NCI-H2107 (cell line): ENCODE results near the gene MSI2.

Experiments
- DNase-seq: peaks from one replicate; lab custom pipeline; 2025; lab: John Stamatoyannopoulos, UW

MSI2 gene

DNA sequence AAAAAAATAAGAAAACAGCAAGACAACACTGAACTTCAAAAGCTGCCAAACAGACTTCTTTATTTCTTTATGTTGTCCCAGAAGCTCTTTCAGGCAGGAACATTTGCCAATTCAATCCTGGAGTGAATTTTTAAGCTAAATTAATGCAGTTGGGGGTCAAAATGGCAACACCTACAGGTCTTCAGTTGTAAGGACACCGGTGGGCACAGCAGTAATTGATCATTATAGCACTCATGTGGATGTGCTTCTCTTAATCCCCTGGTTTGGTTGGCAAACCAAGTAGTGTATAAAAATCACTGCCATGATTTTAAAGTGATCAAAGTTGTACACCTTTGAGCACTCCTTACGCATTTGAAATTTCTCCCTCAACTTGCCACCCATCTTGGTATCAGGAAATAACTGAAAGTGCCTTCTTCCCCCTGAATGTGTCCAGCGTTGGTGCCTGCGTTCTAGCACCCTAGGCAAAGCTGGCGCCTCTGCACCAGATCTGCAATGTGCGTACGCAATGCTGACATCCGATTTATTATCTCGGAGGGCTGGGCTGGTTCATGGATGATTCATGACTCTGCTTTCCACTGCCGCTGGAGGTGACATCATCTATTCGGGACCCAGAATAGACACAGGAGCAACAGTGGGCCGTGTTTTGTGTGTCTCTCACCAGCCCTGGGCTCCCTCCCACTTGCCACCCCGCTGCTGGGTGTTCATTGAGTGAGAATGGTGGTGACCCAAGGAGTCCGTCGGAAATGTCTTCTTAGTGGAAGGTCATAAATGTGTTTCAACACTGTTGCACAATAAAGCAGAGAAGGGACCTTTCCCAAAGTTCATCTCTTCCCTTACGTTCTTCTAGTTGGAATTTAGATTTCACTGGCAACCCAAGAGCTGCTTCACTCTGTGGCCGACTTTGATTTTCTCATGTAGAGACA is 285.4 kb downstream of the MSI2 start:
- DNase-seq: no peak

DNA sequence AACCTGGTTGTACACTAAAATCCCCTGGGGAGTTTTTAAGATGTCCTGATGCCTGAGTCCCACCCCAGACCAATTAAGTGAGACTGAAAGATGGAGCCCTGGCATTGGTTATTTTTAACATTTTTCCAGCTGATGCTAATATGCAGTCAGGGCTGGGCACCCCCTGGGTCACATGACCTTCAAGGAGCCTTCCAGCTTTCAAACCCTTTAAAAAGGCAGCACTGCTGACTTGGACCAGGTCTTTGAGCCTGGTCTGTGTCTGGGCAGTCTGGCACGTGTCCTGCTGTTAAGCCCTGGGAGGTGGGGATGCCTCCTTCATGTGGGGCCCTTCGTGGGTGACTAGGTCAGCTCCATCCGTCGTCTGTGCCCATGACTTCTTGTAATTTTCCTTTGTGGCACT is 286.2 kb downstream of the MSI2 start:
- no peak for DNase-seq

DNA sequence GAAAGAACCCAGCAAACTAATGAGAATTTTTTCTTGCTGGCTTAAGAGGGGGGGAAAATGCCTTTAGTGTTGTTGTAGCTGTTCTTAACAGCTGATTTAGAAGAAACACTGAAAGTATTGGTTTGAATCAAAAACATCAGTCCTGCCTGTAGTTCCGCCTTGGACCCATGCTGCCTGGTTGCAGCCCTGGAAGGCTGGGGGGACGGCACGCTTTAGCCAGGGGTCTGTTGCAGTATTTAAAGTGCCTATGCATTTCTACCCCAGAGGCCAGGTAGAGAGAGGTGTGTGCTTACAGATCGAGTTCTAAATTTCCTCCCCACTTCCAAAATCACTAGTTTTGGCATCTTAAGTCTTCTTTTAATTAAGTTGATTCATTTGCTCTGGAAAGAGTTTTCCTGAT is 286.9 kb downstream of the MSI2 start:
- no peak for DNase-seq

DNA sequence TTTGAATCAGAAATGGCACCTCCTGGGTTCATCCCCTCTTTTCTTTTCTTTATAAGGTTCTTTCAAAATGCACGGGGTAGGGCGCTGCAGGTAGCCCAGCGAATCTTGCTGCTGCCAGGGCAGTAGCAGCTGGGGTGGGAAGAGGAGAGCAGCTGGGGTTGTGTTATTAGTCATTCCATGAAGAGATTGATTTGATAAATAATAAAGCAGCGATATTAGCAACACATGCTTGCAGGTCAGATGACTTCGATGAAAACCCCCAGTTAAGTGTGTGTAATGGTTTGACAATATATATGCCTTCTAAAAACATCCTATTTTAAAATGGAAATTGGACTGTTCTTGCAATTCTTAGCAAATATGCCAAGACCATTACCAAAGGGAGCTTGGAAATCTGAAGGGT is 288.1 kb downstream of the MSI2 start:
- no peak for DNase-seq

DNA sequence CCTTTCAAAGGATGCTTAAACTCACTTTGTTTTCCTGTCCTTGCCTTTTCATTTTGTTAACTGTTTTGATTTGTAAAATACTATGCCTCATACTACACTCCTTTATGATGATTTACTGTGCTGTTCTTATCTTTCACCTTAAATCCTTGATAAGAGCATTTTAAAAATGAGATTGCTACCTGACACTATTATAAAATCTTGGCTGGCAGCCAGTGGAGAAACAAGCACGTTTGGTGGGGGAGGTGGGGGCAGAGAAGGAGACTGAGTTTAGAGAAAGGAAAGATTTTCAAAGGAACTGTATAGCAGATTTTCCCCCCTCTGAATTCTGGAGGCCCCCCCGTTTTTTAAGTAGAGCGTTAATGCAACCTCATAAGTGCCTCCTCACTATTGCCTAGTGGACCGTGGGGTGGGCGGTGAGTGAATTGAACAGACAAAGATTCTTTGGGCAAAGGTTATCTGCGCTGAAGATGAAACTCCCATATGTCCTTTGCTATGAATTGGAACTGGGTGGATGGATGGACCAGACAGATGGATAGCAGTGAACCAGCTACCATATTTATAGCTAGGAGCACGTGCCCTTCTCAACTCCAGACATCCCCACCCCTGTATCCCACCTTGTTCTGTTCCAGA is 288.6 kb downstream of the MSI2 start:
- peak; percentile 71 for DNase-seq

DNA sequence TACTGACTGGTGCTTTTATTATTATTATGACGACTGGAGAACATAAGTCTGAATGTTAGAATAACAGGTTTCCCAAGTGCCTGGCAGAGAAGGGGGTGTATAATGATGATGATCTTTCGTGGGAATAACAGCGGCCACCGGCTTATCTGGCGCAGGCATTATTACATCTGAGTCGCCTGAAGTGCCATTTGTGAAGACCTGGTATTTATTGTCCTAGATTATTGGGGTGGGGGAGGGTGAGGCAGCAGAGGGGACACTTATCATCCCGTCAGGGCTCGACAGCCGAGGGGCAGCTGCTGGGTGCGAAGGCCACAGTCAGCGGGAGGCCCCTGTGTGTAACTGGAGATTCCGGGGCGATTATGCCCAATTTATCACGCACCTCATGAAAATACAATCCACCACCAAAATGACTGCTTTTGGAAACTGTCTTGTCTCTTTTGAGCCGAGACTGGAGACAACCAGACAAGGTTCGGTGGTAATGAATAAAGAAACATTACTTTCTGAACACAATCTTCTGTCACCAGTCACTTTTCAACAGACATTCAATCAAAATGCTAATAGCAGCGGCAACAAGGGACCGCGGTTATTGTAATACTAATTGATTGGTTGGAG is 289.5 kb downstream of the MSI2 start:
- DNase-seq: no peak

DNA sequence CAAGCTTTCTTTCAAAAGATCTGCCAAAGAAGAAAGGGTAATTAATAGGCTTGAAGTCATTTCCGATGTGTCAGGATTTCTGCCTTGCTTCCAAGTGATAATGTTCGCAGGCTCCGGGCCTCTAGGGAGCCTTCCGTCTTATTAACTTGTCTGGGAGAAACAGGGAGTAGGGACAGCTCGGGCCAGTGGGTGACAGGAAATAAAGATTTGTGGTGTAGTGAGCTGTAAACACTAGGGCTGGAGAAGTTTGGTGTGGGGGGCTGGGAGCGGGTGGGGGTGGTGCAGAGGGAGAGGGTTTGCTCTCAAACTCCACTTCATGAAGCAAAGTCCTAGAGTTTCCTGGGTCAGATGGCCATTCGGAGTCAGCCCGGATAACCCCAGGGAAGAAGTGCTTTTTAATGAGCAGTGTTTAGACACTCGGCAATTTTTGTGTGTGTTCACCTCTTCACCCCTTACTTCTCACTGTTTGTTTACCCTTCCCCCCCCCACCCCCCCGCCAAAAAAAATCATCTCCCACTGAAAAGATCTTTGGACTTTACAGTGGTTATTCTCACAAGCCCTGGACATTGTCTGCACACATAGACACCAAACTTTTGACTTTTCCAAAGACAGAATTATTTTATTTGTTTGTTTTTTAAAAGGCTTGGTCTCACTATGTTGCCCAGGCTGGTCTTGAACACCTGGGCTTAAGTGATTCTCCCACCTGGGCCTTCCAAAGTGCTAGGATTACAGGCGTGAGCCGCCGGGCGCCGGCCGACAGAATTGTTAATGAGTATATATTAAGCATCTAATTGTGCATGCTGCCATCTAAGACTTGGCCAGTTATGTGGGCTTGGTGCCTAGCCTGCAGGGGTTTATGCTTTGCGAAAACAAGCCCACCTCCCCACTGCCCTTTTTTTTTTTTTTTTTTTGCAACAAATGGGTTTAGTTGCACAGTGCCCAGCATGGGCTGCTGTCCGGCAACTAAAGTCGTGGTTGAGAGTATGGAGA is 292.4 kb downstream of the MSI2 start:
- DNase-seq: no peak

DNA sequence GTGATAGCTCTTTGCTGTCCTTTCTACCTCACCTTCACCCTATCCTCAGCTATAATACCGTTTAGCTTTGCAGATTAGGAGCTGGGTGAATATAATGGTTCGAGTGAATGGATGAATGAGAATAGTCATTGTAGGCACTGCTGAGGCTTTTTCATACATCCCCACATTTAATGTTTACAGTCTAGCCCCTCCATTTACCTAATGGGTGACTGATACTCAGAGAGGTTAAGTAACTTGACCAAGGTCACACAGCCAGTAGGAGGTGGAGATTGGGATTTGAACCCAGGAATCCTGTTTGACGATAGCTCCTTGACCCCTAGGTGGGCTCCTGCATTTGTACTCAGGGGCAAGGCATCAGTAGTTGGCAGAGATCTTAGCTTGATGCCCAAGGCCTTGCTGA is 293.1 kb downstream of the MSI2 start:
- DNase-seq: no peak

DNA sequence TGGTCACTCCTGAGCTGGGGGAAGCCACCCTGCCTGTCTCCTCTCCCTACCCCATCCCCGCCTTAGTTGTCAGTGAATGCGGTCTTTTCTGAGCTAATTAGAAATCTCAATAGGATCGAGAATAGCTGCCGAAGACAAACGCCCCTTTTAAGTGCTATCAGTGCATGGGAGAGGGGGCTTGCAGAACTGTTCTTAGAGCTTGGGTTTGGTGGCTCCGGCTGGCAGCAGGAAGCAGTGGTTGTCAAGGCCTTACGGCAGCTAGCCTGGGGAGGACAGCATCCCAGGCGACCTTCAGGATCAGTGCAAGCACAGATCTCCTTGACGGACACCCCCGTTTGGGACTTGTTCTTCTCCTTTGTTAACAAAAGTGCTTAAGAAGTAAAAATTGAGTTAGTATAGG is 293.7 kb downstream of the MSI2 start:
- DNase-seq: no peak

DNA sequence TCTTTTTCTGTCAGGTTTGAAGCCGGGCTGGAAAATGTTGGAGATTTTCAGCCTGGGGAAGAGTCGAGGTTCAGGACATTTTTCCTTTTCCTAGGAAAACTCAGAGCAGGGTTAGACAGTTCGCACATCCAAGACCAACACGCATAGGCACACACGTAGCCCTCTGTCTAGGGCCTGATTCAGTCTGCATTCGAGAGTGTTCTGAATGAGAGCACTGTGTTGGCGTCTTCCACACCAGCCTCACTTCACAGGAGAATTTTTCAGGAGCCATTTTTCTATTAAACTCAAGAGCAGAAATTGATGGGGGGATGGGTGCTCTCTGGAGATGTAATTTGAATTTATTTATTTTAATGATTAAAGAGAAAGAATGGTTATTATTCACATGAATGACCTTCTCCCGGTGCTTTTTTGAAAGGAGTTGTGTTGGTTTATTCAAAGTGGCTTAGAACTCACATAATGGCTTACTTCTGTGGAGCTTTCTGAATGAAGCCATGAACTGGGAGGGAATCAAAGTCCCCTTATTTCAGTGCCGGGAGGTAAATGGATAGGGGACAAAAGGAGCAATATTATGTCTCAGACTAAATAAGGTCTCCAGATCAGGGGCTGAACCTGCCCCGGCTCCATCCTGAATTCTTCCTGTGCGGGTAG is 294.5 kb downstream of the MSI2 start:
- DNase-seq: no peak

DNA sequence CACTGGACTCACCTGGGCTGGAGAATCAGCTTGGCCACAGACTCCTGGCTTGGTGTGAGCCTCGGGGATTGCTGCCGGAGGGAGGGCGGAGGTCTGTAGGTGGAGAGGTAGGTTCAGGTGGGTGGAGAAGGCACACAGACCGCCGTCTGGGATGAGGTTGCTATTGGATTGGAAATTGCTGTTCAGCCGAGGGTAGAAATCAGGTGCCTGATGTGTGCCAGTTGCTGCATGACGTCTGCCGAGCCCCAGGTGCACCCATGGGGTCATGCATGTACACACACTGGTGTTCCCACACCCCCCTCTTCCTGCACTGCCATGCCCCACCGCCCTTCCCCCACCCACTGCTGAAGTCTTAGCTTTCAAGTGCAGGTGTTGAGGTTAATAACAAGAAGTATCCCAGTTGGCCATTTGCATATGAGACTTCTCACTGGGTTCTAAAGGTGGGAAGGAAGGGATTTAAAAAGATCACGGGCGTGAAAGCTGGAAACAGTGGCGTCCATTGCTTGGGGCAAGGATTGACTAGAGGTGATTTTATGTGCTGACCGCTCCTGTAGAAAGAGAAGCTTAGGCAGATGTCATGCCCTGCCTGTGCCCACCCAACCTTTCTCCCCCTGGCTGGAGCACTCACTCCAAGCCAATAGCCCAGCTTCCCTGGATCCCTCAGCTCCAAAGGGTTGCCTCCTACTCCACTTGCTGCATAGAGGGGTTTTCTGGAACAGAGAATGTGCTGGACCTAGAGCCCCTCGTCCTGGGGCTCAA is 295.2 kb downstream of the MSI2 start:
- peak; percentile 43 for DNase-seq

DNA sequence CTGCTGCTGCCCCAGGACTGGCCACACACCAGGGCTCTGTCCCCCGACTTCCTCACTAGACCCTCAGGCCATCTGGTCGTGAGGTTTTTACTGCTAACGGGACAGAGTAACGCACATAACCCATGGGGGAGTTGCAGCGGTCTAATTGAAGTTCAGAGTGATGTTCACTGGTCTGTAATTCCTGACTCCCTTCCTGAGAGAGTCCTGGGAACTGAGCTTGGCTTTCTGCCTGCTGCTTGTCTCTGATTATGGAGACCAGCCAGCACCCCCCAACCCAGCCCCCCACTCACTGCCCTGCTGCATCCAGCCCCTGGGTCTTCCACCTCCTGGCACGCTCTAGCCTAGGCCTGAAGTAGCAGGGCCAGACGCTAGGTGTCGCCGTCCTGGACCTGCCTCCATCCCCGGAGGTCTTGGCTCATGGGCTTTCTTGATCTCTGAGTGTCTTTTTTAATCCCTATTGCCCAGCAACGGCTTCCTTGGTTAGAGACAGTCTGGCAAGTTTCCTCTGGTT is 295.8 kb downstream of the MSI2 start:
- no peak for DNase-seq

DNA sequence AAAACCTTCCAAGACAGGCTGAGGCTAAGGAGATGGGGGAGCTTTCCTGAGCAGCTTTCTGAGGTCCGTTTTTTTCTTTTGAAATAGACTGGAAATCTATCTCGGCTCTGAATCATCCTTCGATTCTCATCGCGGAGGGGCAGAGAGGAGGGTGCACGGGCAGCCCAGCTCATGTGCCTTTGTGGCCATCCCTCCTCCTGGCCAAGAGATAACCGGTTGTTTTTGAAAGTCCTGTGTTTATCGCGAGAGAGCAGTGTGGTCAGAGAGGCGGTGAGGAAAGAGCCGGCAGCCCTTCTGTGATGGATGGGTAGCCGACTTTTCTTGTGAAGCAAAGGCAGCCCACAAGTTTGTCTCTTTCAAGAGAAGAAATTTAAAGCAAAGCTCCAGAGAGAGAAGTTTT is 297.2 kb downstream of the MSI2 start:
- no peak for DNase-seq

DNA sequence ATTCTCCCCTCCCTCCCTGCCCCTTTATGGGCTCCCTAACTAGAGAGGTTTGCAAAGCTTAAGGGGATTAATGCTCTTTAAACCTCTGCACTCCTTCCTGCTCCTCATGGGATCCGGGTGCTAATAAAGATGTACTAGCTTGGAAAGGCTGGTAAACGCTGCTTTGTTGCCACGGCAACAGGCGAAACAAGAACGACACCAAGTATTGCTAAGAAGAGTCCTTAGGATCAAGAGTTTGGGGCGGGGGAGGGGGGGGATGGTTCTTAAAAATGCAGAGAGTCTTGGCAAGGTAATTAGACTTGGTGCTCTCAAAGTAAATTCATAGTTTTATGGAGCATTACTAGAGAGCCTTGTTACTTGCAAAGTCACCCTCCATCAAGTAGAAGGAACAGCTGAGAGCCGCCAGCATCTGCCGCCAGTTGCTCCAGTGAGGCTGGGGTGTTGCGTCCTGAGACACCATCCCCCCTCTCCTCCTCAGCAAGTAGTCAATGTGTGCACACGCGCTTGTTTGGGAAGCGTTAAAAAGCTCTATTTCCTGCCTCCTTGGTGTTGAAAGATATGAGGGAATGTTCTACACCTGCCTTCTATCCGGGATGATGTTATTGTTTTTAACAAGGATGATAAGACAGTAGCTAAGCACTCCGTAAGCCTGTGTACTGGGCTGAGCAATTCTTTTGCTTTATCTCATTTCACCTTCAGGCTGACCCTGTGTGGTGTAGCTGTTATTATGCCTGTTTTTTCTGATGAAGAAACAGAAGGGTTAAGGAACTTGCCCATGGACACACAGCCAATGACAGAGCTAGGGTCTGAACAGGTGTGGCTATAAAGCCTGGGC is 297.9 kb downstream of the MSI2 start:
- no peak for DNase-seq

DNA sequence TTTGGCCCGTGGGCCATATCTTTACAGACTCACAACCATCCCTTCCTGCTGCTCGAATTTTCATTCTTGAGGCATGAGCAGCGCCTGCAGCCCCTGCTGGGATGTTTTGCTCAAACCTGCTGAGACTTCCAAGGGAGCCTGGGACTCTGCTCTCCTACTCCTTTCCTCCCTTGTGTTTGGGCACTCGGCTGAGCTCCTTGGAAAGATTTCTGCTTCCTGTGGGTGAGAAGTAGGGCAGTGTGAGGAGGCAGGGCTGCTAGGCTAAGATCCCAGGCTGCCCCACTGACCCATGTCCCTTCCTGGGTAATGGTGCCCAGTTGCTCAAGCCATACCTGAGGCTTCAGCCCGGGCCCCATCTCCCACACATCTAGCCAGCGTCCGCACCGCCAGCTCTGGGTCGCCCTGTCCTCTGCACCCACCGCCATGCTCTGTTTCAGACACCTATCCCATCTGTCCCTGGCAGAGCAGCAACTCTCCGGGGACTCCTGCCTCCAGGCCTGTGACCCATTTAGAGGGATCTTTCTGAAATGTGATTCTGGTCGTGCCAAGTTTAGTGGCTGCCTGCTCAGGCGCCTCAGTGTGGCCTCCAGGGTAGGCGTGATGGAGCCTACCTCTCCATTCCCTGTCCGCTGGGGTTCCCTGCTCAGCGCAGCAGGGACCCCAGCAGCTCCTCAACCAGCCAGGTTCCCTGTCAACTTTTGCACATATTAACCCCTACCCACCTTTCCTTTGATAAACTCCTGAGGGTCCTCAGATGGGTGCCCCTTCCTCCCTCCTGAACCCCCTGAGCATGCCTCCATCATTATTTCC is 298.7 kb downstream of the MSI2 start:
- no peak for DNase-seq

DNA sequence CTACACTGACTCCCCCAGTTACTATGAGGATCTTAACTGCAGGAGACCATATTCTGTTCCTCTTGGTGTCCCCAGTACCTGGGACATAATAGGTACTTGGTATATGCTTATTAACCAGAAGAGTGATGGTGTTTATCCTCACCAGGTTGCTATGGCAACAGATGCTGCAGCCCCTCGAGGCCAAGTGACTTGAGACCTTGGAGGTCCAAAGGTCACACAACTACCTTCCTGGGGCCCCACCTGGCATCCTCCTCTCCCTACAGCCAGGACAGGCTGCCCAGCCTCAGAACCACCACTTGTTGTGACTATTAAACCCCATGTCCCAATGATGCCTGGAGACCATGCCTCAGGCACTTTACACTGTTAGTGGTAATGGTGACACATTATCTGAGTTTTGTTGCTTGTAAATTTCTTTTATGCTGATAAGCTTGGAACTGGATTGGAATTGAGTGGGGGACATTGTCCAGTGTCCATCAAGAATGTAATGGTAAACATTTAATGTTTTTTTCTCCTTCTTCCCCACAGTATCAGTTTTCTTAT is 299.4 kb downstream of the MSI2 start:
- DNase-seq: no peak

DNA sequence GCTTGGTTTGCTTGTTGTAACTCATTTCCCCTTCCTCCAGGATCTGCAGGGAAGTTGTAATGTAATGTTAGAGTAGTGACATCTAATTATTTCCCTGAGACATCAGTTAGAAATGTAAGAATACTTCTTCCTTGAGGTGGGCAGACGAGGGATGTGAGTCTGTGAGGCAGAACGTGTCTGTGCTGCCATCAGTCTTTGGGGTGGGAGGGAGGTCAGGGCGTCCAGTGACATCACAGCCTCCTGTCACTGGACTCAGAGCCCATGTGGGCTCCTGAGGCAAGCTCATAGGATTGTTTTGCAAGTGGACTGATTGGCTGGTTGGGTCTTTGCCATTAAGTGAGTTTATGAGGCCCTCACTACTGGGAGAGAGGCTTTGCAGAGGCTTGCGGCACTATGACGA is 300.0 kb downstream of the MSI2 start:
- no peak for DNase-seq

DNA sequence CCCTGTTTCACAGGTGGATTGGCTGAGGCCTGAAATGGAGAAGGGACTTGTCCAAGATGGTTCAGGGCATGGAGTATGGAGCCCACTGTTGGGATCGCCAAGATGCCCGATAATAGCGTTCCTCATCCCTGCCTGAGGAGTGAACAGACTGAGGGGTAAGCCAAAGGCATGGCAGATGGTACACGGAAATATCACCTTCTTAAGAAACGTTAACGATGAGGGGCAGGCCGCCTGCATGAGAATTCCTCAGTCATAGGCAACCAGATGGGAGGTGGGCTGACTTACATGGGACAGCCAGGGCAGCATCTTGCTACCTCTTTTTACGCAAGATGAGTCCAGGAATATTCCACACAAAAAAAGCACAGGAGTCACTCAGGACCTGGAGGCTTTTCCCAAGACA is 300.7 kb downstream of the MSI2 start:
- DNase-seq: no peak
